Measurements from ENCODE around the gene SSBP3. TPM values are rescaled to one million over a fixed set of nuclear protein-coding genes. Genes with fewer than 3 reads are reported as not detected.

SSBP3 gene
- total RNA-seq, 1 donor from 2014 or later: 84.4 TPM

DNA sequence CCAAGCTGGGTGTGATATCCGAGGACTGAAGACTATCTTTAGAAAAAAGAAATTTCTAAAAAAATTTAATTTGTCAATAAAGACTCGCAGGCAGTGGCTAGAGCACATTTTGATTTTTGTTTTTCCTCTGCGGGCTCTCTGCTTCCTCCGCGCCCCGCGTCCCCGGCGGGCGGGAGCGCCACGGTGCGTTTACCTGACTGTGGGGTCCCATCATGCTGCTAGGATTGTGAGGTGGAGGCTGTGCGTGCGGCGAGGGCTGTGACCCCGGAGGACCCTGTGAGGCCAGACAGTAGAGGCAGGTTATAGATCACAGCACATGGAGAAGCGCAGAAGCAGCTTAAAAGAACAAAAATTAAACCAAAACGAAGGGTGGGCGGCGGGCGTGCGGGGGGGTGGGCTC, 148.3 kb downstream of the SSBP3 start:
- no peak overlapping the region for H3K27ac Mint-ChIP-seq
- H3K4me3 Mint-ChIP-seq (ENCODE audit: low read depth): no peak overlapping the region
- H3K27me3 Mint-ChIP-seq (ENCODE audit: low read depth): no peaks in the 10 kb centered on the region
- intact Hi-C loops (cut with micrococcal nuclease): no loop called here
- no peaks in the 10 kb centered on the region for H3K9me3 Mint-ChIP-seq
- peaks cover 4% of the 10 kb centered on the region for H3K36me3 Mint-ChIP-seq (ENCODE audit: low read depth)
- no peak for DNase-seq (ENCODE audit: low spot score)
- H3K4me1 Mint-ChIP-seq (ENCODE audit: low read depth): peaks cover 5% of the 10 kb centered on the region

DNA sequence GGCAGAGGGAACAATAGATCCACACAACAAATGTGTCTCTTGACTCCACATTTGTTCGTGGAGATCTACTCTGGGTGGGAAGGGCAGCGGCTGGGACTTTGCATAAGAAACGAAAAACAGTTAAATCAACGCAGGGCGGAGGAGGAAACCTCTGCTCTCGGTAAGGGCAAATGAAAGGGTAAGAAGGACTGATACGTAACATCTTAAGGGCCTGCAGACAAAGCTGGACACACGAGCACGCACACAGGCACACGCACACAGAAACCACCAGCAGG, 148.9 kb downstream of the SSBP3 start:
- intact Hi-C loops (cut with micrococcal nuclease): no loop called here
- peaks cover 4% of the 10 kb centered on the region for H3K36me3 Mint-ChIP-seq (ENCODE audit: low read depth)
- H3K9me3 Mint-ChIP-seq: no peaks in the 10 kb centered on the region
- no peaks in the 10 kb centered on the region for H3K27me3 Mint-ChIP-seq (ENCODE audit: low read depth)
- H3K27ac Mint-ChIP-seq: no peak overlapping the region
- H3K4me3 Mint-ChIP-seq (ENCODE audit: low read depth): no peak overlapping the region
- peaks cover 7% of the 10 kb centered on the region for H3K4me1 Mint-ChIP-seq (ENCODE audit: low read depth)
- DNase-seq (ENCODE audit: low spot score): no peak

DNA sequence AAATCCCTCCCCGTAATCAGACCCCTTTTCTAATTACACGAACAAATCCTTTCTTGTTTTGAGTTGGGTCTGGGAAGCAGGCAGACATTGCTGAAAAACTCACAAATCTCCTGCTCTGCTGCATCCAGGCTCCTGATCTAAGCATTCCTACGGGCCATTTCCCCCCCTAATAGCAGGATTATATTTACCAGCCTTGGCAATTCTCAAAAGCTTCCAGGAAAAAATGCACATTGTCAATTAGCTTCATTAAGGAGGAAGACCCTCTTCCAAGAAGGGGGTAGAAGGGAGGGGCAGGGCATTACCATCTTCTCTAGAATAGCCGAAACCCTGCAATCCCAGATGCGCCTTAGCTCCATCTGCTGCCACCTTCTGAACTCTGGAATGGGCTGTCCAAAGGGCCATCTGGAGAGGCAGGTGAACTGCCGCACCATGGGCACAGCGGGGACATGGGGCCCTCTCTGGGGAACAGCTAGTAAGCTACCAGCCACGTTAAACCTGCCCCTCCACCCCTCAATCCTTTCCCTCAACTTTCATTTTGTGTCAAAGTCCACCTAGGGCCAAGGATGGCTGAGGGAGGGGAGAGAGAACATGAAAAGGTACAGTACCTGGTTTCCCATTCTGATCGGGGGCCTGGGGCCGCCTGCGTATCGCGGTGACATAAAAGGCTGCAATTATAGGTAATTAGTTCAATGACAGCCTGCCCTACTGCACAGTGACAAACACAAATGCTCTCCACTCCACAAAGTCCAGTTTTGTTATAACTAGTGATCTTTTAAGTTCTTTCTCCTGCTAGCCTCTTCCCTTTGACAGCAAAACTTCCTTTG, 149.5 kb downstream of the SSBP3 start:
- Mint-ChIP-seq H3K9me3 (no peaks in the 10 kb centered on the region), H3K4me1 (ENCODE audit: low read depth) (peaks cover 7% of the 10 kb centered on the region), H3K36me3 (ENCODE audit: low read depth) (peaks cover 4% of the 10 kb centered on the region), H3K4me3 (ENCODE audit: low read depth) (no peak overlapping the region), H3K27ac (no peak overlapping the region), H3K27me3 (ENCODE audit: low read depth) (no peaks in the 10 kb centered on the region)
- DNase-seq (ENCODE audit: low spot score): no peak
- intact Hi-C loops (cut with micrococcal nuclease): no loop called here

DNA sequence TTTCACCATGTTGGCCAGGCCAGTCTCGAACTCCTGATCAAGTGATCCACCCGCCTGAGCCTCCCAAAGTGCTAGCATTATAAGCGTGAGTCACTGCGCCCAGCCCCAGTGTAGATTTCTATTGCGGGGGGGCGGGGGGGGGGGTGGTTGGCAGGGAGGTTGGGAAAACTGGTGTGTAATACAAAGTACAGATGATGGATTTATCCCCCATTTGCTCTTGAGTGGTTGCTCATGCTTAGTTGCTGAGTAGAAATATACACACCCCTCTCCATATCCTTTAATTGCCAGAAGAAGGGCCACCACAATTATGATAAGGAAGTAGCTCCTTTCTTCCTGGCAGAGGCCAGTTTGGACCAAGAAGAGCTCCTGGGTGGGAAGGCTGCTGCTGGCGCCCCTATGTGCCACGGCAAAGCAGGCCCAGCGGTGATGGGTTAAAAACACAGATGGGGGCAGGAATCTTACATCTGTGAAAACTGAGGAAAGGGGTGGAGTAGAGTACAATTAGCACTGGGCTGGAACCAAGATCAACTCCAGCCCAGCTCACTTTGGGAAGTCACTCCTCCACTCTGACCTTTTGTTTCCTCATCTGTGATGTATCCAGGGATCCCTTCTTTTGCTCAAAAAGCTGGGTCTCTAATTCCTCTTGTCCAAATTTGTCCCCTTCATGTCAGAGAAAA, 151.0 kb downstream of the SSBP3 start:
- Mint-ChIP-seq H3K4me1 (ENCODE audit: low read depth) (peaks cover 7% of the 10 kb centered on the region), H3K4me3 (ENCODE audit: low read depth) (no peak overlapping the region), H3K27me3 (ENCODE audit: low read depth) (no peaks in the 10 kb centered on the region), H3K36me3 (ENCODE audit: low read depth) (peaks cover 4% of the 10 kb centered on the region), H3K9me3 (no peaks in the 10 kb centered on the region), H3K27ac (no peak overlapping the region)
- intact Hi-C loops (cut with micrococcal nuclease): no loop called here
- DNase-seq (ENCODE audit: low spot score): no peak

DNA sequence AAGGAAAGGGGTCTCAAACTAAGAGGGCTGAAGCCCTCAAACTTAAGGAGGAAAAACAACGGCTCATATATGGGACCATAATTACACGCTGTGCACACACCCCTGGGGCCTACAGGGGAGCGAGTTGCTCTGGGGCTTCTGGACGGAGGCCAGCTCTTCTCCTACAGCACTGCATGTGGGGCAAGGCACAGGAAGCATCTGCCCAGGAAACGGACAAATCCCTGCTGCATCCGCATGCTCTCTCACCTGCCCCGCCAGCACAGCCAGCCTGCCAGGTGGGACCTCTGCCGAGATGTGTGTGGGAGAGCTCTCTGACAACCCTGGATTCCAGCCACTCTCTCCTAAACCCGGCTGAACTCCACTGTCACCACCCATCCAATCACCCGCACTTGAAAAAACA, 152.1 kb downstream of the SSBP3 start:
- no peak overlapping the region for H3K27ac Mint-ChIP-seq
- no peaks in the 10 kb centered on the region for H3K27me3 Mint-ChIP-seq (ENCODE audit: low read depth)
- H3K9me3 Mint-ChIP-seq: no peaks in the 10 kb centered on the region
- DNase-seq (ENCODE audit: low spot score): no peak
- peaks cover 7% of the 10 kb centered on the region for H3K4me1 Mint-ChIP-seq (ENCODE audit: low read depth)
- intact Hi-C loops (cut with micrococcal nuclease): no loop called here
- no peak overlapping the region for H3K4me3 Mint-ChIP-seq (ENCODE audit: low read depth)
- H3K36me3 Mint-ChIP-seq (ENCODE audit: low read depth): peaks cover 5% of the 10 kb centered on the region

DNA sequence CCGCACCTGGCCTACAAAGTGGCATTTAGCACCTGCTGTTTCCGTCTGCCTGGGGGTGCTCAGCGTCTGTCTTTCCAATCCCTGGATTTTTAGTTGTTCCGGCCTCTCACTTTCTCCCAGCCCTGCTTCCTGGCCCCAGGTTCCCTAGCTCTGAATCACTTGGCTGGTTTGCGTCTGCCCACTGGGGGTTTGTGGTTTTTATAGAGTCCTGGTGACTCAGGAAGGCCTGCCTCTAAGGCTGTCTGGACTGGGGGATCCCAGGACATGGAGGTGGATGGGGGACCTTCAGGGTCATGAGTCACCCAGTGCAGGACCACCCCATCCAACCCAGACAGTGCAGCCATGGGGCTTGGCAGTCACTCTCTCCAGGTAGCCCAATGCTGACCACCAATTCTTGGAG, 152.7 kb downstream of the SSBP3 start:
- H3K9me3 Mint-ChIP-seq: no peaks in the 10 kb centered on the region

DNA sequence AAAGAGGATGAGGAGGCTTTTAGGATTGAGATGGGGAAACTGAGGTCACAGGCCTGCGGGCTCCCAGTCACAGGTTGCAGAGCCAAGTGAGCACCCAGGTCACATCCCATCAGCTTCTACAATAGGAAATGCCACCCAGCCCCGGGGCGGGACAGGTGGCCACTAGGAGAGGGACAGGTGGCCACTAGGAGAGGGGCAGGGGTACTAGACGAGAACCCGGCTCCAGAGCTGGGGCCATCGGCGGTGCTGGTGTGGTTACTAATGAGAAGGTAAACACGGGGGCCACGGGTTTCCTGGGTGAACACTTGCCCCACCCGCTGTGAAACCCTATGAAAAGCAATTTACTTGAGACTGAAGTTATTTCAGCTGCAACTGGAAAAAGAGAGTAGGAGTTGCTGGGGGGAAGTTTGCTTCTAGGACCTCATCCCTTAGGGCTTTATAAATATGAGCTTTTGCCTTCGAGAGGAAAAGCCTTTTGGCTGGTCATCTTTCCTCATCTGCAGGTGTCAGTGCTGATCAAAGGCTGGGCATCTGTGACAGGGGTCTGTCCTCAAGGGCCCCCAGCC, 153.7 kb downstream of the SSBP3 start:
- DNase-seq (ENCODE audit: low spot score): no peak
- peaks cover 6% of the 10 kb centered on the region for H3K36me3 Mint-ChIP-seq (ENCODE audit: low read depth)
- intact Hi-C loops (cut with micrococcal nuclease): no loop called here
- no peak overlapping the region for H3K4me3 Mint-ChIP-seq (ENCODE audit: low read depth)
- no peaks in the 10 kb centered on the region for H3K9me3 Mint-ChIP-seq
- H3K27me3 Mint-ChIP-seq (ENCODE audit: low read depth): no peaks in the 10 kb centered on the region
- H3K4me1 Mint-ChIP-seq (ENCODE audit: low read depth): peaks cover 7% of the 10 kb centered on the region
- H3K27ac Mint-ChIP-seq: no peak overlapping the region

More for the DNA sequence above, 152.7 kb downstream of the SSBP3 start:
- intact Hi-C loops (cut with micrococcal nuclease): no loop called here
- DNase-seq (ENCODE audit: low spot score): no peak
- H3K27ac Mint-ChIP-seq: no peak overlapping the region
- H3K4me1 Mint-ChIP-seq (ENCODE audit: low read depth): peaks cover 7% of the 10 kb centered on the region
- H3K27me3 Mint-ChIP-seq (ENCODE audit: low read depth): no peaks in the 10 kb centered on the region
- no peak overlapping the region for H3K4me3 Mint-ChIP-seq (ENCODE audit: low read depth)
- H3K36me3 Mint-ChIP-seq (ENCODE audit: low read depth): peaks cover 8% of the 10 kb centered on the region

DNA sequence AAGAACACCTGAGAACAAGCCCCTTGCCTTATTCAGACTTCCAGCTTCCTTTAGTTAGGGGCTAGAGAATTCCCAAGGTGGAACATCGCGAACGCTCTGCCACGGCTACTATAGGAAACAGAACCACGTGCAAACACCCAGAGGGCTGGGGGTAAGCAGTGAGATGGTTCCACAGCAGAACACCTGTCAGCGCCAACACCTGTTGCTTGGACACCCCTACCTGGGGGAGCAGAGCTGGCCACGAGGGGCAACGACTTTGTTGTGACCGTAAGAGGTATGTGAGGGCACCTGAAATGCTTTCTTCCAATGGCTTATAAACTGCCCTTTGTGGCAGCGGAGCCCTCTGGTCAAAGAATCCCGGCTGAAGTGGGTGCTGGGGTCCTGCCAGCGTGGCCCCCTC, 155.5 kb downstream of the SSBP3 start:
- Mint-ChIP-seq H3K4me3 (ENCODE audit: low read depth) (no peak overlapping the region), H3K9me3 (no peaks in the 10 kb centered on the region), H3K27ac (no peak overlapping the region), H3K4me1 (ENCODE audit: low read depth) (peaks cover 5% of the 10 kb centered on the region), H3K36me3 (ENCODE audit: low read depth) (peaks cover 4% of the 10 kb centered on the region), H3K27me3 (ENCODE audit: low read depth) (no peaks in the 10 kb centered on the region)
- intact Hi-C loops (cut with micrococcal nuclease): no loop called here
- no peak for DNase-seq (ENCODE audit: low spot score)

DNA sequence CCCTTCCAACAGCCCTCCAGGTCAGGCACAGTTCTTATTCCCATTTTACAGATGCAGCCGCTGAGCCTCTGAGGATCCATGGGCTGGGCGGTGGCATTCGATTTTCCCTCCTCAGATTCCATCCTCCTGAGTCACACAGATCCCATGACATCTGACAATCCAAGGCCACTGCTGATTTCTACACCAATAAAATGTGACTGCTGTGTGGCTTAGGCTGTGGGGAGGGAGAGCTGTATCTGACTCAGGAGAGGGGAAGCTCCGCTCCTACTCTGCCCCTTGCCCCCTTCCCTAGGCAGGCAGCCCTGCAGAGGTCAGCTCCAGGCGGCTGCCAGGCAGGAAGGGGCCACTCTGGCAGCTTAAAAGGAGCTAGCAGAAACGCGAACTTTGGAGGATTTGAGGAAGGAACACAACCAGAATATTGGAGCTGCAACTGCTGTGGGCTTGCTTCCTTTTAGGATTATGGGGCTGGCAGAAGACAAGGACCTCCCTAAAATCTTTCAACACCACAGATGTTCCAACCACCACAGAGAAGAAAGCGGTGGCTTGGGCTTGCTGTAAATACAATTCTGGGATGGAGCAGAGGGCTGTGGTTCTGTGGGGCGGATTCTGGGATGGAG, 156.3 kb downstream of the SSBP3 start:
- Mint-ChIP-seq H3K27ac (no peak overlapping the region), H3K4me1 (ENCODE audit: low read depth) (peaks cover 5% of the 10 kb centered on the region), H3K36me3 (ENCODE audit: low read depth) (peaks cover 6% of the 10 kb centered on the region), H3K27me3 (ENCODE audit: low read depth) (no peaks in the 10 kb centered on the region), H3K4me3 (ENCODE audit: low read depth) (no peak overlapping the region), H3K9me3 (no peaks in the 10 kb centered on the region)
- intact Hi-C loops (cut with micrococcal nuclease): no loop called here
- DNase-seq (ENCODE audit: low spot score): no peak

DNA sequence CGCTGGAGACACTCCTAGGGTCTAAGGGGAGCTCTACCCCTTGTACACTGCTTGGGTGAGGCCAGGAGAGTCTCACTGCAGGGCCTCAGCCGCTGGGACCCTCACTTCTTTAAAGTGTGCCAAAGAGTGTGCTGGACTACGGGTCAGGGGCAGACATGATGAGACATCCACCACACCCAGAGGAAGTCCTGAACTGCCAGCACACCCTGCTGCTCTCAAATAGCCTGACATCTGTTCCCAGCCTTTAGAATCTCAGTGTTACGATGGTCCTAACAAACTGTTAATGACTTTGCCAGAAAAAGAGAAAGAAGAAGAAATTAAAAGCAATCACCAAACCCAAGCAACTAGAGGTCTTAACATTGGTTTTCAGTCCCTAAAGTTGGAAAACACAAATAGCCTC, 157.2 kb downstream of the SSBP3 start:
- H3K9me3 Mint-ChIP-seq: no peaks in the 10 kb centered on the region
- H3K4me1 Mint-ChIP-seq (ENCODE audit: low read depth): peaks cover 5% of the 10 kb centered on the region
- intact Hi-C loops (cut with micrococcal nuclease): no loop called here
- no peak for DNase-seq (ENCODE audit: low spot score)
- no peaks in the 10 kb centered on the region for H3K27me3 Mint-ChIP-seq (ENCODE audit: low read depth)
- no peak overlapping the region for H3K27ac Mint-ChIP-seq
- peaks cover 11% of the 10 kb centered on the region for H3K36me3 Mint-ChIP-seq (ENCODE audit: low read depth)
- no peak overlapping the region for H3K4me3 Mint-ChIP-seq (ENCODE audit: low read depth)

DNA sequence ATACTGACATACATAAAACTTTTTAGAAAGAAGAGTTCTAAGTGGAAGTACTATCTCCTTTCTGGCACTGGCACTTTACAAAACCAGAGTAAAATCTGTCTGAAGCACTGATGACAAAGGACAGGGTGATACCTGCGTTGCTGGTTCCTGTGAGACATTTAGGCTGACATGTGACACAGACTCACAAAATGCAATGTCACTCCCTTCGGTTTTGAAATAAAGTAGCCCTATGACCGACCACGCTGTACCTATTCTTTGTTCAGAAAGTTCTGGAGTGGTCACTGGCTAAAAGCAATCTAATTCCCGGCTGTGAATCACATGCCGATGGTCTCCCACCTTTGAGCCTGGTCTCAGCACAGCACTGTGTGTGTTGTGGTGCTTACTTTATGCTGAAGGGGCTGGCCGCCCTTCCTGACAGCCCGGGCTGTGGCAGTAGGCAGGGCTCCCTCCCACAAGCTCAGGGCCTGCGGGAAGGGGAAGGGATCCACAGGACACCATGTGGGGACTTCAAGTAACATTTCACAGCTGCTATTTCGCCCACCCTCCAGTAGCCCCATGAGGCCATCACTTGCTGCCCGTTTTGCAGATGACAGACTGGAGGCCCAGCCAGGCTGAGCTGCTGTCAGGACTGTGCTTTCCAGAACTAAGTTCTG, 158.2 kb downstream of the SSBP3 start:
- intact Hi-C loops (cut with micrococcal nuclease): no loop called here
- H3K27ac Mint-ChIP-seq: no peak overlapping the region

DNA sequence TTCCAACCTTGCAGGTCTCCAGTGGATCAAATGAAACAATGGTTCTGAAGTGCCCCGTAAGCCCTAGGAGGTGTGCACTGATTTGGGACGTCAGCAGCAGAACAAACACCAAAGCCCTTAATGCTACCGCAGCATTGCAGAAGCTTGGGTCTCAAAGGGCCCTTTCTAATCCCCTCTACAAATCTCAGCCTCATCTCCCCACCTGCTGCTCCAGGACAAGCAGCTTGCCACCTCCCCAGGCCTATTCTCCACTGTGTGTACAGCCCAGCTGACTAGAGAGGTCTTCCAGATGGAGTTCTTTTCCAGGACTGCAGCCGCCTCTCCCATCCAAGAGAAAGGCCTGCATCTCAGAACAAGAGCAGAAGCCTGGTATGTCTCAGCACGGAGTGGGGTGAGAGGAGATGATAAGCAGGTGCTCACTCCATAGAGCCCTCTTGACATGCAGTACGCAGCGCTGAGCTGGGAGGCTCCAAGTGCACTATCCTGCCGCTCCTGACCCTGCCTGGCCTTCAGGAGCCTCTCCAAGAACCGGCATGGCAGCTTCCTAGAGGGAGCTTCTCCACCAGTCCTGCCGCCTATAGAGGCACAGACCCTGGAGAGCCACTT, 160.0 kb downstream of the SSBP3 start:
- Mint-ChIP-seq H3K36me3 (ENCODE audit: low read depth) (peaks cover 14% of the 10 kb centered on the region), H3K27me3 (ENCODE audit: low read depth) (no peaks in the 10 kb centered on the region), H3K4me1 (ENCODE audit: low read depth) (peaks cover 2% of the 10 kb centered on the region), H3K27ac (no peak overlapping the region), H3K9me3 (no peaks in the 10 kb centered on the region), H3K4me3 (ENCODE audit: low read depth) (no peak overlapping the region)
- intact Hi-C loops (cut with micrococcal nuclease): no loop called here
- DNase-seq (ENCODE audit: low spot score): no peak

More for the DNA sequence above, 158.2 kb downstream of the SSBP3 start:
- Mint-ChIP-seq H3K4me3 (ENCODE audit: low read depth) (no peak overlapping the region), H3K4me1 (ENCODE audit: low read depth) (peaks cover 2% of the 10 kb centered on the region), H3K9me3 (no peaks in the 10 kb centered on the region), H3K36me3 (ENCODE audit: low read depth) (peaks cover 12% of the 10 kb centered on the region), H3K27me3 (ENCODE audit: low read depth) (no peaks in the 10 kb centered on the region)
- no peak for DNase-seq (ENCODE audit: low spot score)
